Osteoblast (primary cell): ENCODE measurements around the gene DIP2C. TPM values are rescaled to one million over a fixed set of nuclear protein-coding genes. Genes with fewer than 3 reads are reported as not detected.

Experiments used
- DNase-seq: peaks from one replicate; pipeline ENCODE4 v3.0.0; 2011; ENCODE audit warnings: low spot score, mixed read lengths; ENCODE audit not compliant: insufficient read length; ENCODE audit errors: missing footprints
- H2AFZ ChIP-seq: 2 replicates; pipeline ENCODE4 v1.6.0; 2011; ENCODE audit warnings: mild to moderate bottlenecking, low read length
- H3K27ac ChIP-seq: 2 replicates; pipeline ENCODE4 v1.5.1; 2011; ENCODE audit warnings: mild to moderate bottlenecking, low read depth, low read length, moderate library complexity
- H3K27me3 ChIP-seq: 2 replicates; pipeline ENCODE4 v1.6.0; 2012; ENCODE audit warnings: mild to moderate bottlenecking, control low read depth, inconsistent platforms, low read length, moderate library complexity; ENCODE audit not compliant: insufficient read depth
- H3K36me3 ChIP-seq: 2 replicates; pipeline ENCODE4 v1.5.1; 2011; ENCODE audit warnings: mild to moderate bottlenecking, low read length, control low read depth, moderate library complexity; ENCODE audit not compliant: insufficient read depth
- H3K4me1 ChIP-seq: 2 replicates; pipeline ENCODE4 v1.5.1; 2011; ENCODE audit warnings: mild to moderate bottlenecking, low read length, control low read depth, moderate library complexity; ENCODE audit not compliant: insufficient read depth
- H3K4me2 ChIP-seq: 2 replicates; pipeline ENCODE4 v1.6.0; 2011; ENCODE audit warnings: mild to moderate bottlenecking, low read length; ENCODE audit not compliant: insufficient read depth
- H3K4me3 ChIP-seq: fragments of 200-600 bp; sonication (generic); 3 replicates; pipeline ENCODE4 v1.5.1; 2012; ENCODE audit warnings: mild to moderate bottlenecking, low read length, inconsistent platforms; ENCODE audit not compliant: insufficient read depth
- H3K79me2 ChIP-seq: 2 replicates; pipeline ENCODE4 v1.6.0; 2012; ENCODE audit warnings: mild to moderate bottlenecking, low read length, control low read depth, inconsistent platforms; ENCODE audit not compliant: insufficient read depth
- H3K9me3 ChIP-seq: 2 replicates; pipeline ENCODE4 v1.5.1; 2011; ENCODE audit warnings: low read depth, low read length, control low read depth
- H4K20me1 ChIP-seq: 2 replicates; pipeline ENCODE4 v1.6.0; 2012; ENCODE audit warnings: mild to moderate bottlenecking, low read length, control low read depth; ENCODE audit not compliant: insufficient read depth
- CTCF ChIP-seq: IDR thresholded peaks from 2 replicates; pipeline ENCODE4 v1.5.1; 2011; ENCODE audit warnings: mild to moderate bottlenecking, low read depth, low read length, moderate library complexity; ENCODE audit errors: extremely low read depth
- total RNA-seq: library from RNA; depleted of rRNA; stranded (reverse); fragments of >200 nt; gene quantifications from 2 replicates; pipeline ENCODE4 v1.2.3, GENCODE V29; 2012

DIP2C gene
- total RNA-seq, 1 donor: 36.9 TPM

GRCh38 chr10:527416-527815, 162.1 kb downstream of the DIP2C start:
- H4K20me1 ChIP-seq: peaks cover 89% of the 10 kb centered on the region
- peaks cover 93% of the 10 kb centered on the region for H3K79me2 ChIP-seq
- TF ChIP-seq CTCF: no peak
- H3K27ac ChIP-seq: no peak overlapping the region
- no peaks in the 10 kb centered on the region for H3K27me3 ChIP-seq
- H2AFZ ChIP-seq: no peak overlapping the region
- H3K9me3 ChIP-seq: no peaks in the 10 kb centered on the region
- no peak overlapping the region for H3K4me2 ChIP-seq
- H3K36me3 ChIP-seq: no peaks in the 10 kb centered on the region
- H3K4me3 ChIP-seq: no peak overlapping the region
- DNase-seq: no peak
- H3K4me1 ChIP-seq: no peaks in the 10 kb centered on the region

- DNase-seq: peak; percentile 56
- H3K79me2 ChIP-seq: peaks cover 93% of the 10 kb centered on the region
- H3K4me3 ChIP-seq: no peak overlapping the region
- no peaks in the 10 kb centered on the region for H3K27me3 ChIP-seq
- H3K4me1 ChIP-seq: no peaks in the 10 kb centered on the region
- peaks cover 90% of the 10 kb centered on the region for H4K20me1 ChIP-seq
- no peak overlapping the region for H2AFZ ChIP-seq
- no peak overlapping the region for H3K4me2 ChIP-seq
- no peak for TF ChIP-seq CTCF
- H3K9me3 ChIP-seq: no peaks in the 10 kb centered on the region
- H3K27ac ChIP-seq: no peak overlapping the region
- H3K36me3 ChIP-seq: no peaks in the 10 kb centered on the region
These were observed 162.7 kb downstream of the DIP2C start for GRCh38 chr10:526651-527312.

GRCh38 chr10:525565-526315, 163.7 kb downstream of the DIP2C start:
- H3K4me2 ChIP-seq: no peak overlapping the region
- H3K27ac ChIP-seq: no peak overlapping the region
- peak; percentile 87 for DNase-seq
- no peaks in the 10 kb centered on the region for H3K4me1 ChIP-seq
- H3K9me3 ChIP-seq: no peaks in the 10 kb centered on the region
- H3K27me3 ChIP-seq: no peaks in the 10 kb centered on the region
- H3K79me2 ChIP-seq: peaks cover 90% of the 10 kb centered on the region
- H4K20me1 ChIP-seq: peaks cover 87% of the 10 kb centered on the region
- no peak overlapping the region for H2AFZ ChIP-seq
- TF ChIP-seq CTCF: no peak
- no peak overlapping the region for H3K4me3 ChIP-seq
- no peaks in the 10 kb centered on the region for H3K36me3 ChIP-seq

GRCh38 chr10:523925-524324, 165.5 kb downstream of the DIP2C start:
- Histone ChIP-seq H3K4me3 (no peak overlapping the region), H4K20me1 (peaks cover 80% of the 10 kb centered on the region), H3K27ac (no peak overlapping the region)

More at GRCh38 chr10:523925-524324, 165.5 kb downstream of the DIP2C start:
- H3K9me3 ChIP-seq: no peaks in the 10 kb centered on the region
- H3K4me1 ChIP-seq: no peaks in the 10 kb centered on the region
- H3K4me2 ChIP-seq: no peak overlapping the region
- no peak for TF ChIP-seq CTCF
- no peaks in the 10 kb centered on the region for H3K36me3 ChIP-seq
- peaks cover 89% of the 10 kb centered on the region for H3K79me2 ChIP-seq
- DNase-seq: no peak
- H3K27me3 ChIP-seq: no peaks in the 10 kb centered on the region
- no peak overlapping the region for H2AFZ ChIP-seq
